H1 (cell line): Measurements from ENCODE around the gene BMERB1. TPM values are rescaled to one million over a fixed set of nuclear protein-coding genes. Genes with fewer than 3 reads are reported as not detected.

Experiments used
- CTCF ChIA-PET: fragments of 300-600 bp; sonication (Branson Sonifier 250); formaldehyde crosslinking; loops from one replicate; lab custom pipeline; 2021; ENCODE audit not compliant: partially characterized antibody; lab: Charles Lee
- POLR2A ChIA-PET: fragments of 300-600 bp; sonication (Branson Sonifier 250); formaldehyde crosslinking; loops from one replicate; lab custom pipeline; 2021; ENCODE audit warnings: inconsistent platforms; ENCODE audit not compliant: partially characterized antibody; lab: Charles Lee
- DNase-seq, 2 experiments: peaks; one replicate each; pipeline versions ENCODE4 v3.0.0 to v3.0.0-alpha.2; 2010 to 2022; ENCODE audit warnings: low spot score in 2 of 2, low read depth in 1 of 2, mixed read lengths in 1 of 2
- FAIRE-seq: peaks from 2 replicates; lab custom pipeline; 2011; peaks lifted over from hg19 to GRCh38; lab: Jason Lieb, UNC
- H2AFZ ChIP-seq: 2 replicates; pipeline ENCODE4 v1.8.1; 2012; ENCODE audit warnings: low read length, inconsistent platforms
- H2AK5ac ChIP-seq: 2 replicates; pipeline ENCODE4 v1.6.1; 2013; ENCODE audit warnings: low read depth, low read length
- H2BK120ac ChIP-seq: replicated peaks from 2 replicates; pipeline ENCODE3; 2013; ENCODE audit warnings: low read depth, low read length, inconsistent platforms
- H2BK12ac ChIP-seq: 2 replicates; pipeline ENCODE4 v1.6.1; 2013; ENCODE audit warnings: low read depth, low read length
- H2BK15ac ChIP-seq: 2 replicates; pipeline ENCODE4 v1.6.1; 2013; ENCODE audit warnings: low read length
- H2BK20ac ChIP-seq: 2 replicates; pipeline ENCODE4 v1.6.1; 2013; ENCODE audit warnings: low read length
- H2BK5ac ChIP-seq: 2 replicates; pipeline ENCODE4 v1.6.1; 2013; ENCODE audit warnings: low read depth, low read length
- H3K14ac ChIP-seq: 2 replicates; pipeline ENCODE4 v1.6.1; 2013; ENCODE audit warnings: inconsistent platforms; ENCODE audit not compliant: insufficient read length
- H3K18ac ChIP-seq: 2 replicates; pipeline ENCODE4 v1.6.1; 2013; ENCODE audit warnings: low read length; ENCODE audit errors: extremely low read depth
- H3K23ac ChIP-seq: 2 replicates; pipeline ENCODE4 v1.6.1; 2013; ENCODE audit warnings: inconsistent platforms; ENCODE audit not compliant: insufficient read length
- H3K23me2 ChIP-seq: 2 replicates; pipeline ENCODE4 v1.6.1; 2013; ENCODE audit warnings: low read depth, low read length
- H3K27ac ChIP-seq: 2 replicates; pipeline ENCODE4 v1.6.1; 2011; ENCODE audit warnings: low read depth, low read length, inconsistent platforms
- H3K27me3 ChIP-seq, 4 experiments: replicated peaks in 1 of 4; 1 replicate in 1 of 4; 2 replicates in 3 of 4; pipeline versions ENCODE4 v1.6.1 to v1.8.1; 2011 to 2013; ENCODE audit warnings: low read length in 3 of 4, mild to moderate bottlenecking in 3 of 4, inconsistent platforms in 2 of 4, mixed read lengths in 2 of 4, moderate library complexity in 1 of 4; ENCODE audit not compliant: control insufficient read depth in 3 of 4, insufficient read depth in 3 of 4; ENCODE audit errors: extremely low read depth in 1 of 4
- H3K36me3 ChIP-seq, 4 experiments: 2 replicates each; pipeline versions ENCODE4 v1.6.1 to v1.8.1; 2011 to 2013; ENCODE audit warnings: mild to moderate bottlenecking in 4 of 4, low read length in 3 of 4, moderate library complexity in 2 of 4, control low read depth in 1 of 4, inconsistent platforms in 1 of 4; ENCODE audit not compliant: insufficient read depth in 4 of 4, control insufficient read depth in 2 of 4
- H3K4ac ChIP-seq: replicated peaks from 2 replicates; pipeline ENCODE3; 2013; ENCODE audit warnings: low read length, low read depth, mixed read lengths, inconsistent platforms; ENCODE audit not compliant: insufficient read length
- H3K4me1 ChIP-seq, 4 experiments: replicated peaks in 1 of 4; 1 replicate in 1 of 4; 2 replicates in 3 of 4; pipeline versions ENCODE4 v1.6.1 to v1.8.1; 2011 to 2013; ENCODE audit warnings: low read length in 3 of 4, inconsistent platforms in 2 of 4, mixed read lengths in 1 of 4; ENCODE audit not compliant: insufficient read depth in 4 of 4, control insufficient read depth in 3 of 4
- H3K4me2 ChIP-seq, 2 experiments: 2 replicates each; pipeline versions ENCODE4 v1.6.1 to v1.8.1; 2011 to 2013; ENCODE audit warnings: low read depth in 2 of 2, low read length in 2 of 2, control low read depth in 1 of 2, inconsistent platforms in 1 of 2, mild to moderate bottlenecking in 1 of 2; ENCODE audit not compliant: insufficient read depth in 1 of 2
- H3K4me3 ChIP-seq, 4 experiments: fragments of 200-600, 300-600 bp in 1 of 4; sonication (generic), shearing (Covaris generic), sonication (Bioruptor Twin) in 1 of 4; 2 replicates each; pipeline versions ENCODE4 v1.5.1 to v1.8.1; 2011 to 2016; ENCODE audit warnings: low read length in 4 of 4, low read depth in 3 of 4, control low read depth in 2 of 4, inconsistent platforms in 2 of 4, mild to moderate bottlenecking in 2 of 4, mixed read lengths in 1 of 4, moderate library complexity in 1 of 4; ENCODE audit not compliant: insufficient read depth in 2 of 4; ENCODE audit errors: extremely low read depth in 1 of 4
- H3K56ac ChIP-seq: replicated peaks from 2 replicates; pipeline ENCODE3; 2013; ENCODE audit warnings: low read depth, mild to moderate bottlenecking, mixed read lengths, low read length, inconsistent platforms; ENCODE audit not compliant: insufficient read length
- H3K79me1 ChIP-seq: 2 replicates; pipeline ENCODE4 v1.6.1; 2013; ENCODE audit warnings: low read depth, low read length, control low read depth
- H3K79me2 ChIP-seq, 2 experiments: 2 replicates each; pipeline versions ENCODE4 v1.6.1 to v1.8.1; 2012 to 2013; ENCODE audit warnings: low read length in 2 of 2, mild to moderate bottlenecking in 2 of 2, inconsistent platforms in 1 of 2; ENCODE audit not compliant: insufficient read depth in 2 of 2, control insufficient read depth in 1 of 2
- H3K9ac ChIP-seq, 4 experiments: replicated peaks in 1 of 4; 1 replicate in 1 of 4; 2 replicates in 3 of 4; pipeline versions ENCODE4 v1.6.1 to v1.8.1; 2011 to 2013; ENCODE audit warnings: low read depth in 3 of 4, low read length in 3 of 4, control low read depth in 2 of 4, mild to moderate bottlenecking in 2 of 4, moderate library complexity in 2 of 4, inconsistent platforms in 1 of 4; ENCODE audit errors: extremely low read depth in 1 of 4
- H3K9me3 ChIP-seq, 2 experiments: 2 replicates each; pipeline versions ENCODE4 v1.6.1 to v1.8.1; 2012 to 2013; ENCODE audit warnings: mild to moderate bottlenecking in 2 of 2, moderate library complexity in 2 of 2, control low read depth in 1 of 2, inconsistent platforms in 1 of 2, low read depth in 1 of 2, low read length in 1 of 2, mixed read lengths in 1 of 2; ENCODE audit not compliant: insufficient read depth in 2 of 2
- H4K20me1 ChIP-seq, 2 experiments: replicated peaks in 1 of 2; 2 replicates each; pipeline versions ENCODE3 to v1.8.1; 2011 to 2013; ENCODE audit warnings: inconsistent platforms in 2 of 2, low read length in 2 of 2, mild to moderate bottlenecking in 1 of 2; ENCODE audit not compliant: insufficient read depth in 2 of 2, control insufficient read depth in 1 of 2
- H4K5ac ChIP-seq: 2 replicates; pipeline ENCODE4 v1.6.1; 2013; ENCODE audit warnings: low read length, low read depth, mixed read lengths, inconsistent platforms; ENCODE audit not compliant: insufficient read length
- H4K8ac ChIP-seq: 2 replicates; pipeline ENCODE4 v1.8.0; 2013; ENCODE audit warnings: mild to moderate bottlenecking, moderate library complexity, low read length, inconsistent platforms; ENCODE audit not compliant: insufficient read depth; ENCODE audit errors: extremely low read depth
- H4K91ac ChIP-seq: replicated peaks from 2 replicates; pipeline ENCODE3; 2013; ENCODE audit warnings: low read length, mixed read lengths, inconsistent platforms; ENCODE audit not compliant: insufficient read length
- ASH2L ChIP-seq: fragments of 200-600, 300-600 bp; sonication (generic); IDR thresholded peaks from one replicate; pipeline ENCODE4 v1.7.1; 2017; ENCODE audit warnings: low read length
- BRCA1 ChIP-seq: IDR thresholded peaks from 2 replicates; pipeline ENCODE4 v1.6.1; 2012; ENCODE audit warnings: low read depth, low read length, improper control_type of control experiment
- CBX5 ChIP-seq: fragments of 300-800, 300-1000 bp; sonication (generic); IDR thresholded peaks from 2 replicates; pipeline ENCODE4 v1.7.1; 2016; ENCODE audit warnings: antibody characterized with exemption, low read length, low read depth
- CBX8 ChIP-seq: fragments of 300-800, 300-1000 bp; sonication (generic); IDR thresholded peaks from 2 replicates; pipeline ENCODE4 v1.7.1; 2016; ENCODE audit warnings: low read depth, low read length, borderline replicate concordance
- CEBPB ChIP-seq: IDR thresholded peaks from 2 replicates; pipeline ENCODE4 v1.6.1; 2012; ENCODE audit warnings: low read depth, low read length
- CHD2 ChIP-seq: IDR thresholded peaks from 2 replicates; pipeline ENCODE4 v1.6.1; 2012; ENCODE audit warnings: low read length, improper control_type of control experiment
- KDM5A ChIP-seq: fragments of 200-600 bp; IDR thresholded peaks from 2 replicates; pipeline ENCODE4 v1.7.1; 2012; ENCODE audit warnings: mild to moderate bottlenecking, low read length, inconsistent platforms, mixed read lengths
- NANOG ChIP-seq: IDR thresholded peaks from 2 replicates; pipeline ENCODE4 v1.6.1; 2011; ENCODE audit warnings: low read length, low read depth, mild to moderate bottlenecking, inconsistent platforms; ENCODE audit not compliant: insufficient read depth, poor library complexity, severe bottlenecking
- RBBP5 ChIP-seq: IDR thresholded peaks from 2 replicates; pipeline ENCODE4 v1.7.1; 2012; ENCODE audit warnings: low read depth, mild to moderate bottlenecking, inconsistent platforms, low read length, moderate library complexity, borderline replicate concordance
- SP1 ChIP-seq: IDR thresholded peaks from 2 replicates; pipeline ENCODE4 v1.6.1; 2011; ENCODE audit warnings: low read depth, low read length
- SP2 ChIP-seq: IDR thresholded peaks from 2 replicates; pipeline ENCODE4 v1.6.1; 2012; ENCODE audit warnings: mild to moderate bottlenecking, low read length, inconsistent platforms
- SP4 ChIP-seq: IDR thresholded peaks from 2 replicates; pipeline ENCODE4 v1.6.1; 2012; ENCODE audit warnings: low read length, inconsistent platforms
- TAF1 ChIP-seq: IDR thresholded peaks from 2 replicates; pipeline ENCODE4 v1.6.1; 2011; ENCODE audit warnings: mild to moderate bottlenecking, low read depth, low read length
- USF2 ChIP-seq: IDR thresholded peaks from 2 replicates; pipeline ENCODE4 v1.6.1; 2011; ENCODE audit warnings: low read length, improper control_type of control experiment
- YY1 ChIP-seq: IDR thresholded peaks from 2 replicates; pipeline ENCODE4 v1.6.1; 2011; ENCODE audit warnings: low read depth, mild to moderate bottlenecking, low read length
- WGBS, 2 experiments: shearing (Covaris generic) in 1 of 2; methylation state at CpG; one replicate each; pipeline versions ENCODE4 v1.1.6 to v1.1.7; 2013 to 2015; ENCODE audit warnings: low lambda C conversion rate in 2 of 2, mixed read lengths in 2 of 2, inconsistent platforms in 1 of 2, low coverage in 1 of 2, missing lambda C conversion rate in 1 of 2; ENCODE audit not compliant: insufficient replicate concordance in 2 of 2, insufficient coverage in 1 of 2, insufficient read length in 1 of 2; ENCODE audit errors: extremely low coverage in 1 of 2, missing lambda C conversion rate in 1 of 2; 5-methylcytosine and 5-hydroxymethylcytosine counted together
- polyA plus RNA-seq, 7 experiments: library from polyadenylated mRNA; depleted of rRNA in 3 of 7; stranded (reverse) in 5 of 7; unstranded in 2 of 7; fragments of >200 nt in 5 of 7; fragments of 200-250 nt in 2 of 7; gene quantifications; 1 replicate in 5 of 7; 2 replicates in 1 of 7; 4 replicates in 1 of 7; pipeline versions ENCODE4 v1.2.1 to v1.2.3, GENCODE V29; 2011 to 2013; ENCODE audit warnings: missing spikeins in 2 of 7, mixed read lengths in 2 of 7
- total RNA-seq: library from RNA; stranded (reverse); fragmentation: NEBNext Ultra II Directional; extraction: Animal tissue kit (Norgen Biotek cat#: 25700); gene quantifications from 2 replicates; pipeline ENCODE4 v1.2.1, GENCODE V29; 2021

The BMERB1 gene
- total and polyA plus RNA-seq, 2 of the 8 experiments (the other 6 are each of a cell fraction or from before 2014, with no cell fraction given), result 23.5 to 27.1 TPM

GRCh38 chr16:15418206-15418605 lies 16.2 kb upstream of the BMERB1 start:
- H3K23ac ChIP-seq, result no peak overlapping the region
- H3K18ac ChIP-seq, result no peak overlapping the region
- no peaks in the 10 kb centered on the region for H3K4me1 ChIP-seq
- H3K27ac ChIP-seq, result no peak overlapping the region
- no peaks in the 10 kb centered on the region for H3K79me2 ChIP-seq
- no peaks in the 10 kb centered on the region for H3K36me3 ChIP-seq
- no peak overlapping the region for H2BK120ac ChIP-seq
- H3K23me2 ChIP-seq, result no peaks in the 10 kb centered on the region
- TF ChIP-seq TAF1 (no peak), SP4 (no peak), KDM5A (no peak), CBX5 (no peak), RBBP5 (no peak), SP2 (no peak), BRCA1 (no peak), YY1 (no peak), USF2 (no peak), CBX8 (no peak), ASH2L (no peak), CEBPB (no peak), CHD2 (no peak), NANOG (no peak), SP1 (no peak)
- H4K8ac ChIP-seq, result no peak overlapping the region
- no peaks in the 10 kb centered on the region for H3K79me1 ChIP-seq
- H3K14ac ChIP-seq, result no peak overlapping the region
- H2BK12ac ChIP-seq, result no peak overlapping the region
- FAIRE-seq (no peak), DNase-seq (no peak)
- H2BK20ac ChIP-seq, result no peak overlapping the region
- H2AFZ ChIP-seq, result no peak overlapping the region
- WGBS, 2 experiments, result 84% methylated on average over 3 of the region's 3 CpGs; no CpG with 5 or more reads in 1 of the 2 experiments
- no peaks in the 10 kb centered on the region for H3K27me3 ChIP-seq
- no peaks in the 10 kb centered on the region for H3K9me3 ChIP-seq
- no peak overlapping the region for H2BK5ac ChIP-seq
- H2BK15ac ChIP-seq, result no peak overlapping the region
- H4K5ac ChIP-seq, result no peak overlapping the region
- no peak overlapping the region for H3K56ac ChIP-seq
- H3K4me2 ChIP-seq, result no peak overlapping the region
- no peak overlapping the region for H3K4ac ChIP-seq
- no peak overlapping the region for H4K91ac ChIP-seq
- CTCF ChIA-PET, result interaction anchor here (1.5 kb wide), 1 partner anchor 9 kb away, joined by 4 read pairs; no protein-coding TSS in a partner anchor
- no peak overlapping the region for H3K9ac ChIP-seq
- H2AK5ac ChIP-seq, result no peak overlapping the region
- POLR2A ChIA-PET, result no interaction called here
- no peaks in the 10 kb centered on the region for H4K20me1 ChIP-seq
- no peak overlapping the region for H3K4me3 ChIP-seq
